WTC11 (cell line): ENCODE results near the gene CLEC4C. TPM values are rescaled to one million over a fixed set of nuclear protein-coding genes. Genes with fewer than 3 reads are reported as not detected.

Source experiments
- ATAC-seq: fragments of 200-7000 bp; cut with Tn5 transposase; 2 replicates; pipeline ENCODE4 v1.10.0; 2021; ENCODE audit warnings: mild to moderate bottlenecking, moderate library complexity
- CTCF ChIA-PET: fragments of 300-600 bp; sonication (Branson Sonifier 250); formaldehyde crosslinking; loops from one replicate; lab custom pipeline; 2021; ENCODE audit warnings: antibody characterized with exemption; lab: Charles Lee
- POLR2A ChIA-PET: fragments of 350-600 bp; sonication (Branson Sonifier 250); formaldehyde crosslinking; loops from one replicate; lab custom pipeline; 2021; ENCODE audit warnings: antibody characterized with exemption; lab: Charles Lee
- DNase-seq: peaks from one replicate; pipeline ENCODE4 v3.0.0; 2021; ENCODE audit warnings: low spot score
- H3K27ac Mint-ChIP-seq: 2 replicates; pipeline ENCODE4 v1.8.0; 2021; ENCODE audit warnings: mixed read lengths
- H3K27me3 Mint-ChIP-seq: 2 replicates; pipeline ENCODE4 v1.8.0; 2021; ENCODE audit warnings: low read depth, mild to moderate bottlenecking, moderate library complexity, mixed read lengths
- H3K36me3 Mint-ChIP-seq: 2 replicates; pipeline ENCODE4 v1.8.0; 2021; ENCODE audit warnings: mixed read lengths
- H3K4me1 Mint-ChIP-seq: 2 replicates; pipeline ENCODE4 v1.8.0; 2022; ENCODE audit warnings: mixed read lengths
- H3K4me3 Mint-ChIP-seq: 2 replicates; pipeline ENCODE4 v1.8.0; 2021; ENCODE audit warnings: mild to moderate bottlenecking, moderate library complexity, mixed read lengths
- H3K9me3 Mint-ChIP-seq: 2 replicates; pipeline ENCODE4 v1.8.0; 2021; ENCODE audit warnings: mixed read lengths
- CBFB ChIP-seq: sonication (generic); formaldehyde crosslinking; IDR thresholded peaks from 2 replicates; pipeline ENCODE4 v1.8.1; 2022; ENCODE audit warnings: mild to moderate bottlenecking, low read depth, missing genetic modification reagents
- FOXJ3 ChIP-seq: sonication (generic); formaldehyde crosslinking; IDR thresholded peaks from 2 replicates; pipeline ENCODE4 v1.9.0; 2021; ENCODE audit warnings: missing genetic modification reagents, mild to moderate bottlenecking, borderline replicate concordance
- GABPB1 ChIP-seq: sonication (generic); formaldehyde crosslinking; IDR thresholded peaks from 2 replicates; pipeline ENCODE4 v1.8.1; 2023; ENCODE audit warnings: mild to moderate bottlenecking, missing genetic modification reagents
- HMGA2 ChIP-seq: fragments of 250-450 bp; sonication (Bioruptor Pico); IDR thresholded peaks from 2 replicates; pipeline ENCODE4 v1.4.0; 2021; ENCODE audit warnings: mild to moderate bottlenecking, moderate library complexity
- JAZF1 ChIP-seq: fragments of 250-450 bp; sonication (Bioruptor Pico); IDR thresholded peaks from 2 replicates; pipeline ENCODE4 v1.9.0; 2021; ENCODE audit warnings: moderate library complexity, mild to moderate bottlenecking, inconsistent platforms
- KAT7 ChIP-seq: sonication (generic); formaldehyde crosslinking; IDR thresholded peaks from 2 replicates; pipeline ENCODE4 v1.8.1; 2023; ENCODE audit warnings: missing genetic modification reagents, mild to moderate bottlenecking, borderline replicate concordance
- MXD4 ChIP-seq: fragments of 250-450 bp; sonication (Bioruptor Pico); IDR thresholded peaks from 2 replicates; pipeline ENCODE4 v1.8.0; 2021; ENCODE audit warnings: mild to moderate bottlenecking, moderate library complexity, borderline replicate concordance
- MYBL2 ChIP-seq: sonication (generic); formaldehyde crosslinking; IDR thresholded peaks from 2 replicates; pipeline ENCODE4 v1.8.1; 2023; ENCODE audit warnings: mild to moderate bottlenecking, moderate library complexity, missing genetic modification reagents
- RELA ChIP-seq: sonication (generic); formaldehyde crosslinking; IDR thresholded peaks from 2 replicates; pipeline ENCODE4 v1.8.1; 2022; ENCODE audit warnings: missing genetic modification reagents, mild to moderate bottlenecking, borderline replicate concordance
- TCF7 ChIP-seq: sonication (generic); formaldehyde crosslinking; IDR thresholded peaks from 2 replicates; pipeline ENCODE4 v1.8.0; 2022; ENCODE audit warnings: mild to moderate bottlenecking, low read depth, missing genetic modification reagents, moderate library complexity
- ZBTB21 ChIP-seq: sonication (generic); formaldehyde crosslinking; IDR thresholded peaks from 2 replicates; pipeline ENCODE4 v1.8.1; 2023; ENCODE audit warnings: mild to moderate bottlenecking, missing genetic modification reagents, borderline replicate concordance
- ZNF219 ChIP-seq: sonication (generic); formaldehyde crosslinking; IDR thresholded peaks from 2 replicates; pipeline ENCODE4 v1.8.0; 2023; ENCODE audit warnings: missing genetic modification reagents, mild to moderate bottlenecking, borderline replicate concordance
- ZNF263 ChIP-seq: sonication (generic); formaldehyde crosslinking; IDR thresholded peaks from 2 replicates; pipeline ENCODE4 v1.8.1; 2022; ENCODE audit warnings: low read depth, mild to moderate bottlenecking, moderate library complexity, missing genetic modification reagents
- ZNF416 ChIP-seq: fragments of 250-450 bp; sonication (Bioruptor Pico); IDR thresholded peaks from 2 replicates; pipeline ENCODE4 v1.9.0; 2021; ENCODE audit warnings: mild to moderate bottlenecking, inconsistent platforms
- total RNA-seq: library from RNA; stranded (reverse); gene quantifications from 3 replicates; pipeline ENCODE4 v1.2.3, GENCODE V29; 2021
- TF ChIP-seq, protein P1 (sequence below): sonication (generic); formaldehyde crosslinking; IDR thresholded peaks from 2 replicates; pipeline ENCODE4 v1.8.1; 2022; ENCODE audit warnings: low read depth, missing genetic modification reagents, borderline replicate concordance
- TF ChIP-seq, protein P2 (sequence below): fragments of 250-450 bp; sonication (Bioruptor Pico); conservative IDR thresholded peaks from 2 replicates; pipeline ENCODE4 v1.9.0; 2021; ENCODE audit warnings: mild to moderate bottlenecking
- TF ChIP-seq, protein P3 (sequence below): fragments of 250-450 bp; sonication (Bioruptor Pico); IDR thresholded peaks from 2 replicates; pipeline ENCODE4 v2.1.2; 2022; ENCODE audit warnings: mild to moderate bottlenecking, moderate library complexity
- TF ChIP-seq, protein P4 (sequence below): sonication (generic); formaldehyde crosslinking; IDR thresholded peaks from 2 replicates; pipeline ENCODE4 v1.8.0; 2023; ENCODE audit warnings: missing genetic modification reagents, mild to moderate bottlenecking, borderline replicate concordance
- TF ChIP-seq, protein P5 (sequence below): sonication (generic); formaldehyde crosslinking; IDR thresholded peaks from 2 replicates; pipeline ENCODE4 v1.8.1; 2022; ENCODE audit warnings: low read depth, mild to moderate bottlenecking, moderate library complexity, missing genetic modification reagents, borderline replicate concordance
- TF ChIP-seq, protein P6 (sequence below): fragments of 250-450 bp; sonication (Bioruptor Pico); IDR thresholded peaks from 2 replicates; pipeline ENCODE4 v1.9.0; 2021; ENCODE audit warnings: mild to moderate bottlenecking
- TF ChIP-seq, protein P7 (sequence below): sonication (generic); formaldehyde crosslinking; IDR thresholded peaks from 2 replicates; pipeline ENCODE4 v1.8.0; 2022; ENCODE audit warnings: mild to moderate bottlenecking, missing genetic modification reagents
- TF ChIP-seq, protein P8 (sequence below): sonication (generic); formaldehyde crosslinking; IDR thresholded peaks from 2 replicates; pipeline ENCODE4 v1.8.1; 2023; ENCODE audit warnings: mild to moderate bottlenecking, missing genetic modification reagents

CLEC4C gene
- total RNA-seq, 1 experiment from 2014 or later: 0.50 TPM

DNA sequence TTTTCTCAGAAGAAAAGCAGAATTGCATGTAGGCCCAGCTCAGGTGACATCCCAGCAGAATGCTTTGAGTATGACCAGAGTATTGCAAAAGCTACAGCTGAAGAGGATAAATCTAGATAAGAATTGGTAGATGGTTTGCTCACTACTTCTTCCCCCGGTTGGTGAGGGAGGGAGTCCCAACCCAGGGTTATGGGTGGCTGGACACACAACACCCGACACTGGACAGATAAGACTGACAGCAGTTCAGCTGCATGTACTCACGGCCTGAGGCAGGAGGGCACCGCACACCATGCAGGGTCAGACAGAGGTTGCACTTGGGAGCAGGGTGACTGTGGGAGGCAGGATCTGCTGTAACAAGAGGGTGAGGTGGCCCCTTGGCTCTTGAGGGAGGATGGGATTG, 1.7 kb upstream of the CLEC4C start (continued):
- TF ChIP-seq, protein P1, sequence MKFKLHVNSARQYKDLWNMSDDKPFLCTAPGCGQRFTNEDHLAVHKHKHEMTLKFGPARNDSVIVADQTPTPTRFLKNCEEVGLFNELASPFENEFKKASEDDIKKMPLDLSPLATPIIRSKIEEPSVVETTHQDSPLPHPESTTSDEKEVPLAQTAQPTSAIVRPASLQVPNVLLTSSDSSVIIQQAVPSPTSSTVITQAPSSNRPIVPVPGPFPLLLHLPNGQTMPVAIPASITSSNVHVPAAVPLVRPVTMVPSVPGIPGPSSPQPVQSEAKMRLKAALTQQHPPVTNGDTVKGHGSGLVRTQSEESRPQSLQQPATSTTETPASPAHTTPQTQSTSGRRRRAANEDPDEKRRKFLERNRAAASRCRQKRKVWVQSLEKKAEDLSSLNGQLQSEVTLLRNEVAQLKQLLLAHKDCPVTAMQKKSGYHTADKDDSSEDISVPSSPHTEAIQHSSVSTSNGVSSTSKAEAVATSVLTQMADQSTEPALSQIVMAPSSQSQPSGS: no peak
- no peak for TF ChIP-seq GABPB1 (CRISPR knock-in tag)

DNA sequence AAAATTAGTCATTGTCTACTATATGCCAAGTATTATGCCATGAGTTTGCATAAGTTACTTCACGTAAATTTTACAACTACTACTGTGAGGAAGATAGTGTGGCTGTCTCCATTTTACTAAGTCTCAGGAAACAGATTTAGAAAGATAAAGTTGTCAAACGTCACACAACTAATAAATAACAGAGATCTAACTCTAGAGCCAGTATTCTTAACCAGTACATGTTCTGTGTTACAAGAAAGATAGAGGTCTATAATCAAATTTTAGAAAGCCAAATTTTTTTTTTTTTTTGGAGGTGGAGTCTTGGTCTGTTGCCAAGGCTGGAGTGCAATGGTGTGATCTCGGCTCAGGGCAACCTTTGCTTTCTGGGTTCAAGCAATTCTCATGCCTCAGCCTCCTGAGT, 14.2 kb downstream of the CLEC4C start:
- CTCF ChIA-PET: no interaction called here
- ATAC-seq: no peak
- Mint-ChIP-seq H3K27me3 (no peaks in the 10 kb centered on the region), H3K27ac (no peak overlapping the region; the same call in 1 of the 2 replicates), H3K36me3 (0 out of 2 replicates have a peak, but pooled peaks cover under 1% of the 10 kb centered on the region), H3K4me1 (peaks cover 20% of the 10 kb centered on the region), H3K4me3 (no peak overlapping the region), H3K9me3 (peaks cover 4% of the 10 kb centered on the region; the same call in 1 of the 2 replicates)
- POLR2A ChIA-PET: no interaction called here
- no peak for DNase-seq
- TF ChIP-seq ZBTB21: no peak
- TF ChIP-seq, protein P2, sequence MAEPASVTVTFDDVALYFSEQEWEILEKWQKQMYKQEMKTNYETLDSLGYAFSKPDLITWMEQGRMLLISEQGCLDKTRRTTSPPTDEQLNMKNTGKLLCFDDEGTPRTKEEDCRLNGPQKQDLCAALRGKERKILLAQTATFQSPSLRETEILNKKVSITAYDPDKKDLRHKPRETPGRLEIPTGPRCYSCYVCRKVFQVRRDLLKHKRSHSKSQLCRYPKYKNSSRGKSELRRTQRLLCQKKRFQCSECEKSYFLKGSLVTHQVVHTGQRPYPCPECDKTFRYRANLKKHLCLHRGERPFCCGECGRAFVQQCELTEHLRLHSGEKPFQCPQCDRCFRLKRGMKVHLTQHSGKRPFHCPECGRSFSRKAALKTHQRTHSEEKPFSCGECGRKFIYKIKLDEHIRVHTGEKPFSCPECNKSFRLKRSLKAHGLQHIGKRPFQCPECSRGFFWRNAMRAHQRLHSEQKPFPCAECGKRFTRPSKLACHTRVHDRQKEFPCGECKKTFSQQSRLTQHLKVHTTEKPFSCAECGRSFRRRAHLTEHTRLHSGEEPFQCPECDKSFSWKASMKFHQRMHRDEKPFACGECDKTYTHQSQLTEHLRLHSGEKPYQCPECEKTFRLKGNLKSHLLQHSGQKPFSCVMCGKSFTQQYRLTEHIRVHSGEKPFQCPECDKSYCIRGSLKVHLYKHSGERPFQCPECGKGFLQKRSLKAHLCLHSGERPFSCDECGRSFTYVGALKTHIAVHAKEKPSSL: no peak
- TF ChIP-seq TCF7 (CRISPR knock-in tag): no peak
- no peak for TF ChIP-seq ZNF416 (CRISPR knock-in tag)
- TF ChIP-seq, protein P3, sequence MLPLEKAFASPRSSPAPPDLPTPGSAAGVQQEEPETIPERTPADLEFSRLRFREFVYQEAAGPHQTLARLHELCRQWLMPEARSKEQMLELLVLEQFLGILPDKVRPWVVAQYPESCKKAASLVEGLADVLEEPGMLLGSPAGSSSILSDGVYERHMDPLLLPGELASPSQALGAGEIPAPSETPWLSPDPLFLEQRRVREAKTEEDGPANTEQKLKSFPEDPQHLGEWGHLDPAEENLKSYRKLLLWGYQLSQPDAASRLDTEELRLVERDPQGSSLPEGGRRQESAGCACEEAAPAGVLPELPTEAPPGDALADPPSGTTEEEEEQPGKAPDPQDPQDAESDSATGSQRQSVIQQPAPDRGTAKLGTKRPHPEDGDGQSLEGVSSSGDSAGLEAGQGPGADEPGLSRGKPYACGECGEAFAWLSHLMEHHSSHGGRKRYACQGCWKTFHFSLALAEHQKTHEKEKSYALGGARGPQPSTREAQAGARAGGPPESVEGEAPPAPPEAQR: no peak
- TF ChIP-seq, protein P4, sequence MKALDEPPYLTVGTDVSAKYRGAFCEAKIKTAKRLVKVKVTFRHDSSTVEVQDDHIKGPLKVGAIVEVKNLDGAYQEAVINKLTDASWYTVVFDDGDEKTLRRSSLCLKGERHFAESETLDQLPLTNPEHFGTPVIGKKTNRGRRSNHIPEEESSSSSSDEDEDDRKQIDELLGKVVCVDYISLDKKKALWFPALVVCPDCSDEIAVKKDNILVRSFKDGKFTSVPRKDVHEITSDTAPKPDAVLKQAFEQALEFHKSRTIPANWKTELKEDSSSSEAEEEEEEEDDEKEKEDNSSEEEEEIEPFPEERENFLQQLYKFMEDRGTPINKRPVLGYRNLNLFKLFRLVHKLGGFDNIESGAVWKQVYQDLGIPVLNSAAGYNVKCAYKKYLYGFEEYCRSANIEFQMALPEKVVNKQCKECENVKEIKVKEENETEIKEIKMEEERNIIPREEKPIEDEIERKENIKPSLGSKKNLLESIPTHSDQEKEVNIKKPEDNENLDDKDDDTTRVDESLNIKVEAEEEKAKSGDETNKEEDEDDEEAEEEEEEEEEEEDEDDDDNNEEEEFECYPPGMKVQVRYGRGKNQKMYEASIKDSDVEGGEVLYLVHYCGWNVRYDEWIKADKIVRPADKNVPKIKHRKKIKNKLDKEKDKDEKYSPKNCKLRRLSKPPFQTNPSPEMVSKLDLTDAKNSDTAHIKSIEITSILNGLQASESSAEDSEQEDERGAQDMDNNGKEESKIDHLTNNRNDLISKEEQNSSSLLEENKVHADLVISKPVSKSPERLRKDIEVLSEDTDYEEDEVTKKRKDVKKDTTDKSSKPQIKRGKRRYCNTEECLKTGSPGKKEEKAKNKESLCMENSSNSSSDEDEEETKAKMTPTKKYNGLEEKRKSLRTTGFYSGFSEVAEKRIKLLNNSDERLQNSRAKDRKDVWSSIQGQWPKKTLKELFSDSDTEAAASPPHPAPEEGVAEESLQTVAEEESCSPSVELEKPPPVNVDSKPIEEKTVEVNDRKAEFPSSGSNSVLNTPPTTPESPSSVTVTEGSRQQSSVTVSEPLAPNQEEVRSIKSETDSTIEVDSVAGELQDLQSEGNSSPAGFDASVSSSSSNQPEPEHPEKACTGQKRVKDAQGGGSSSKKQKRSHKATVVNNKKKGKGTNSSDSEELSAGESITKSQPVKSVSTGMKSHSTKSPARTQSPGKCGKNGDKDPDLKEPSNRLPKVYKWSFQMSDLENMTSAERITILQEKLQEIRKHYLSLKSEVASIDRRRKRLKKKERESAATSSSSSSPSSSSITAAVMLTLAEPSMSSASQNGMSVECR (CRISPR knock-in tag): no peak
- TF ChIP-seq, protein P5, sequence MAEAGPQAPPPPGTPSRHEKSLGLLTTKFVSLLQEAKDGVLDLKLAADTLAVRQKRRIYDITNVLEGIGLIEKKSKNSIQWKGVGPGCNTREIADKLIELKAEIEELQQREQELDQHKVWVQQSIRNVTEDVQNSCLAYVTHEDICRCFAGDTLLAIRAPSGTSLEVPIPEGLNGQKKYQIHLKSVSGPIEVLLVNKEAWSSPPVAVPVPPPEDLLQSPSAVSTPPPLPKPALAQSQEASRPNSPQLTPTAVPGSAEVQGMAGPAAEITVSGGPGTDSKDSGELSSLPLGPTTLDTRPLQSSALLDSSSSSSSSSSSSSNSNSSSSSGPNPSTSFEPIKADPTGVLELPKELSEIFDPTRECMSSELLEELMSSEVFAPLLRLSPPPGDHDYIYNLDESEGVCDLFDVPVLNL (CRISPR knock-in tag): no peak
- no peak for TF ChIP-seq HMGA2 (CRISPR knock-in tag)
- no peak for TF ChIP-seq CBFB (CRISPR knock-in tag)

DNA sequence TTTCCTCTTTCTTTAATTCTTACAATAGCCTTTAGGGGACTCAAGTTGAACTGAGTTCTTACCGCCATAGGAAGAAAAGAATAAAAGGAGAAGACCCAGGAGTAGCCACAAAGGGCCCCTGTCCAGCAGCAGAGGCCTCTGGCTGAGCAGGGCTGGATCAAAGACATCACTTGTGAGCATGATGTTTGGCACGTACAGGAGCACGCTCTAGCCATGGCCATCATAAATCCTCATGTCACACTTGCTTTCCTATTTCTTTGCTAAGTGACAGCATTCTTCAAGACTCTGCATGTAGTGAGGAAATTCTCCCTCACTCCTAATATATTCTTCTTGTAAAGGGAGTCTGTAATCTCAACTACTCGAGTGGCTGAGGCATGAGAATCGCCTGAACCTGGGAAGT, 15.7 kb downstream of the CLEC4C start:
- peaks cover 9% of the 10 kb centered on the region; the same call in 1 of the 2 replicates for H3K9me3 Mint-ChIP-seq
- H3K4me1 Mint-ChIP-seq: peaks cover 20% of the 10 kb centered on the region
- H3K27ac Mint-ChIP-seq: no peak overlapping the region
- ChIA-PET POLR2A (no interaction called here), CTCF (interaction anchor here (0.6 to 1.0 kb wide), 3 partner anchors 16 to 205 kb away, joined by 3 read pairs; no protein-coding TSS in a partner anchor)
- H3K36me3 Mint-ChIP-seq: peaks cover 9% of the 10 kb centered on the region
- no peaks in the 10 kb centered on the region for H3K27me3 Mint-ChIP-seq
- no peak for ATAC-seq
- H3K4me3 Mint-ChIP-seq: no peak overlapping the region
- DNase-seq: no peak
- no peak for TF ChIP-seq RELA (CRISPR knock-in tag)
- TF ChIP-seq MXD4 (CRISPR knock-in tag): no peak
- TF ChIP-seq, protein P6, sequence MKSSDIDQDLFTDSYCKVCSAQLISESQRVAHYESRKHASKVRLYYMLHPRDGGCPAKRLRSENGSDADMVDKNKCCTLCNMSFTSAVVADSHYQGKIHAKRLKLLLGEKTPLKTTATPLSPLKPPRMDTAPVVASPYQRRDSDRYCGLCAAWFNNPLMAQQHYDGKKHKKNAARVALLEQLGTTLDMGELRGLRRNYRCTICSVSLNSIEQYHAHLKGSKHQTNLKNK: no peak
- TF ChIP-seq MYBL2: no peak
- no peak for TF ChIP-seq ZNF263 (CRISPR knock-in tag)
- TF ChIP-seq, protein P7, sequence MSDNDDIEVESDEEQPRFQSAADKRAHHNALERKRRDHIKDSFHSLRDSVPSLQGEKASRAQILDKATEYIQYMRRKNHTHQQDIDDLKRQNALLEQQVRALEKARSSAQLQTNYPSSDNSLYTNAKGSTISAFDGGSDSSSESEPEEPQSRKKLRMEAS (CRISPR knock-in tag): no peak
- TF ChIP-seq JAZF1 (CRISPR knock-in tag): no peak
- no peak for TF ChIP-seq ZNF219 (CRISPR knock-in tag)
- no peak for TF ChIP-seq KAT7
- TF ChIP-seq, protein P8, sequence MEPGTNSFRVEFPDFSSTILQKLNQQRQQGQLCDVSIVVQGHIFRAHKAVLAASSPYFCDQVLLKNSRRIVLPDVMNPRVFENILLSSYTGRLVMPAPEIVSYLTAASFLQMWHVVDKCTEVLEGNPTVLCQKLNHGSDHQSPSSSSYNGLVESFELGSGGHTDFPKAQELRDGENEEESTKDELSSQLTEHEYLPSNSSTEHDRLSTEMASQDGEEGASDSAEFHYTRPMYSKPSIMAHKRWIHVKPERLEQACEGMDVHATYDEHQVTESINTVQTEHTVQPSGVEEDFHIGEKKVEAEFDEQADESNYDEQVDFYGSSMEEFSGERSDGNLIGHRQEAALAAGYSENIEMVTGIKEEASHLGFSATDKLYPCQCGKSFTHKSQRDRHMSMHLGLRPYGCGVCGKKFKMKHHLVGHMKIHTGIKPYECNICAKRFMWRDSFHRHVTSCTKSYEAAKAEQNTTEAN: no peak
- no peak for TF ChIP-seq FOXJ3 (CRISPR knock-in tag)
